Kidney epithelial cell (primary cell): Measurements from ENCODE around the gene NPPC. TPM values are rescaled to one million over a fixed set of nuclear protein-coding genes. Genes with fewer than 3 reads are reported as not detected.

ENCODE experiments used
- DNase-seq: peaks from one replicate; pipeline ENCODE4 v3.0.0-alpha.2; 2010; ENCODE audit warnings: low read depth
- H3K27me3 ChIP-seq: 2 replicates; pipeline ENCODE4 v1.6.0; 2011; ENCODE audit warnings: low read length; ENCODE audit not compliant: control insufficient read depth, insufficient read depth
- H3K36me3 ChIP-seq: 2 replicates; pipeline ENCODE4 v1.5.1; 2011; ENCODE audit warnings: low read length; ENCODE audit not compliant: control insufficient read depth, insufficient read depth
- H3K4me3 ChIP-seq: 2 replicates; pipeline ENCODE4 v1.5.1; 2011; ENCODE audit warnings: low read depth, mild to moderate bottlenecking, control low read depth, low read length
- CTCF ChIP-seq: IDR thresholded peaks from 2 replicates; pipeline ENCODE4 v1.5.1; 2011; ENCODE audit warnings: mild to moderate bottlenecking, moderate library complexity, low read length, control low read depth, inconsistent platforms; ENCODE audit not compliant: insufficient read depth, poor library complexity, severe bottlenecking
- total RNA-seq: library from RNA; depleted of rRNA; stranded (reverse); fragments of >200 nt; gene quantifications from 2 replicates; pipeline ENCODE4 v1.2.3, GENCODE V29; 2015

Gene NPPC
- total RNA-seq, 1 donor from 2014 or later: not detected

- TF ChIP-seq CTCF: no peak
- no peaks in the 10 kb centered on the region for H3K36me3 ChIP-seq
- no peak overlapping the region for H3K4me3 ChIP-seq
- DNase-seq: no peak
- peaks cover 46% of the 10 kb centered on the region for H3K27me3 ChIP-seq
These were observed 5.4 kb downstream of the NPPC start for GRCh38 chr2:231920795-231921194.

GRCh38 chr2:231920366-231920765 is 5.8 kb downstream of the NPPC start:
- no peak overlapping the region for H3K4me3 ChIP-seq
- DNase-seq: no peak
- H3K27me3 ChIP-seq: peaks cover 42% of the 10 kb centered on the region
- TF ChIP-seq CTCF: no peak
- H3K36me3 ChIP-seq: no peaks in the 10 kb centered on the region

GRCh38 chr2:231919341-231920035 is 6.7 kb downstream of the NPPC start:
- Histone ChIP-seq H3K4me3 (no peak overlapping the region), H3K27me3 (peaks cover 37% of the 10 kb centered on the region), H3K36me3 (no peaks in the 10 kb centered on the region)
- DNase-seq: no peak
- no peak for TF ChIP-seq CTCF

- no peak for DNase-seq
- TF ChIP-seq CTCF: no peak
These were observed 7.5 kb downstream of the NPPC start for GRCh38 chr2:231918501-231919330.

GRCh38 chr2:231917280-231918066 is 8.7 kb downstream of the NPPC start:
- no peak for DNase-seq
- Histone ChIP-seq H3K4me3 (no peak overlapping the region), H3K27me3 (peaks cover 21% of the 10 kb centered on the region), H3K36me3 (no peaks in the 10 kb centered on the region)
- TF ChIP-seq CTCF: no peak

More at GRCh38 chr2:231918501-231919330, 7.5 kb downstream of the NPPC start:
- Histone ChIP-seq H3K4me3 (no peak overlapping the region), H3K36me3 (no peaks in the 10 kb centered on the region), H3K27me3 (peaks cover 30% of the 10 kb centered on the region)
